Measurements from ENCODE around the gene CLEC20A.

The CLEC20A gene

GRCh38 chr1:178496410-178497135, at the start of gene CLEC20A:
TSS of gene CLEC20A (minus strand) at chr1:178496964. CDS start at chr1:178496939, 25 bp downstream.
- DNase-seq (ENCODE audit: low read depth, low spot score), result no peak

DNA sequence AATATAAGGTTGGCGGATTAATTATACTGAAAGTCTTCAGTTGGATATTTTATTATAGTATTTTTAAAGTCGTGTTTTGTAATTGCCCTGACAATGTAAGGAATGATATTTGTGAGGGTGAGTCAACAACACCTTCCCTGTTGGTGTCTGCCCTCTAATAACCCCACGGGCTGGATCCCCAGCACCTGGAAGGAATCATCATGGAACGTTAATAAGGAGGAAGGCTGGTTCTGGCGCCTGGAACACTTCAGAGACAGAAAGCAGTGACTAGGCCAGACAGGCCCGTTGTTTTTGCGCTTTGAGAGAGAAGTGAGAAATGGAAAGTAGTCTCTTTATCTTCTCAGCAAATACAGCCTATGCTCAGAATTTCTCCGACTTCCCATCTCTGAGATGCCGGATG, 47.8 kb upstream of the CLEC20A start:
- no peak for DNase-seq (ENCODE audit: low read depth, low spot score)

DNA sequence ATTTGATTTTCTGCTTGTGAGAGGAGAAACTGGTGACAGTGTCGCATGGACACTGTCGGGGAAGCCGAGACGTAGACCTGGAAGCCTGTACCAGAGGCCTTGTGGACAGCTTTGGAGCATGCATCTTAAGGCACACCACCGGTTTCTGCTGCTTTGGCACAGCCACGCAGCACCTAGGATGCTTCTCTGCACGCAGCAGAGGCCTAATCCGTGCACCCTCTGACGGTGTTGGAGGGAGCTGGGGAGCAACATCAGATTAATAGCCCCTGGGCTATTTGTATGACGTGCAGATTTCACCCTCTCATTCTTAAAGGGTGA, 46.5 kb upstream of the CLEC20A start:
- DNase-seq (ENCODE audit: low read depth, low spot score), result no peak

DNA sequence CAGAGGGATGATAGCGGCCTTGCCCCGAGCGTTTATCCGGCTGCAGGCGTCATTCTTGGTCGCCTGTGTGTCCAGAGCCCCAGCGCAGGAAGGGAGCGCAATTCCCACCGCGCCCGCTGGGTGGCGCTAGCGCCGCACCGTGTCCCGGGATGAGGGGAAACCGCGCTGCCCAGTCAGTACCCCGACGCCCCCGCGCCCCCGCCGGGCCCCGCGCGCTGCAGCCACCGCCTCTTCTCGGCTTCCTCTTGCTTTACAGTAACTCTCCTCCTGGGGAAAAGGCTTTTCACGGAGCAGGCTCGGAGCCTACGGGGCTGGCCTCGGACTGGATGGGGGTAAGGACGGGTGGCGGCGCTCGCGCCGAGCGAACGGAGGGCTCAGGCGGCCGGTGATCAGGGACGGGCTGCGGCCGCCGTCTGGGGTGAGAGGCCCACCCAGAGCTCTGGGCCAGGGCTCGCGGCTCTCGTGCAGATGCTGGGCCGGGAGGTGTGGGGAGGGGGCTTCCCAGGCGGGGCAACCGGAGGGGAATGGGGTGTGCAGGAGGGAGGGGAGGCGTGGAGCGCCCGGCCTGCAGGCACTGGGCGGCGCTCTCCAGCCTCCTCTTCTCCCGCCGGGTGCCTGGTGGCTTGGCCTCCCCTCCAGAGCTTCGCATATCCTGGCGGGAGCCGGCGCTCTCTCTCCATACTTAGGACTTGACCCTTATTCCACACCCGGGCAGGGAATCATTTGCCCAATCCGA, 46.0 kb upstream of the CLEC20A start:
- DNase-seq (ENCODE audit: low read depth, low spot score), result peak; percentile 76

DNA sequence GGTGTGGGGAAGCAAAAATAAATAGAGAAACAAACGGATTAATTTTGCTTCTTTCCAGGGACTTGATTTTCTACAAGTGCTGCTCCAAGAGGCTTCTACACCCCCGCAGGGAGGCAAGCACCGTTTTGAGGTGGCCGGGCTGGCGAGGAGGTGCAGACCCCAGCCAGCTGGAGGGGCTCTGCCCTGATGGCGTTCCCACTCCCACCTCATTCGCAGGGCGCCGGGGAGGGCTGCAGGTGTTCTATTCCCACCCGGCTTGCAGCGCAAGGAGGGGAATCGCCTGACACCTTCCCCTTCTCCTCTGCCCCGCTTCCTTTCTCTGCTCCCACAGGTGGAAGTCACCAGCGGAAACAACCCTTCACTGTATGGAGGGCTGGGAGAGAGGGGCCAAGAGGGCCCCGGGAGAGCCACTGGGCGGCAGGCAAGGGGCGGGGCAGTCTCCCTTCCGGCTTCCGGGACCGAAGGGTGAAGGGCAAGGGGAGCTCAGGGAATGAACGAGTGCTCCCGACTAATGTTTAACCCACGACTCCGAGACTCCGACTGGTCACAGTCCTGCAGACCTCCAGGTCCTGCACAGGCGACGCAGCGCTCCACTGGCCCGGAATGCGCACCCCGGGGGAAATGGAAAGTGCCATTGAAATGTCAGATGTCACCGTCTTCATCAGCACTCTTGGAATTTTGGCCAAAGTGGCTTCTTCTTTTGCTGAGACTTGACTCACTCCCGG, 45.2 kb upstream of the CLEC20A start:
- DNase-seq (ENCODE audit: low read depth, low spot score), result peak; percentile 7

- no peak for DNase-seq (ENCODE audit: low read depth, low spot score)
Measured at GRCh38 chr1:178541379-178541778, 44.6 kb upstream of the CLEC20A start.

GRCh38 chr1:178540646-178541045, 43.9 kb upstream of the CLEC20A start:
- no peak for DNase-seq (ENCODE audit: low read depth, low spot score)

GRCh38 chr1:178540204-178540603, 43.4 kb upstream of the CLEC20A start:
- no peak for DNase-seq (ENCODE audit: low read depth, low spot score)

GRCh38 chr1:178539291-178539690, 42.5 kb upstream of the CLEC20A start:
- no peak for DNase-seq (ENCODE audit: low read depth, low spot score)

- DNase-seq (ENCODE audit: low read depth, low spot score), result no peak
Measured at GRCh38 chr1:178538192-178538916, 41.6 kb upstream of the CLEC20A start.

DNA sequence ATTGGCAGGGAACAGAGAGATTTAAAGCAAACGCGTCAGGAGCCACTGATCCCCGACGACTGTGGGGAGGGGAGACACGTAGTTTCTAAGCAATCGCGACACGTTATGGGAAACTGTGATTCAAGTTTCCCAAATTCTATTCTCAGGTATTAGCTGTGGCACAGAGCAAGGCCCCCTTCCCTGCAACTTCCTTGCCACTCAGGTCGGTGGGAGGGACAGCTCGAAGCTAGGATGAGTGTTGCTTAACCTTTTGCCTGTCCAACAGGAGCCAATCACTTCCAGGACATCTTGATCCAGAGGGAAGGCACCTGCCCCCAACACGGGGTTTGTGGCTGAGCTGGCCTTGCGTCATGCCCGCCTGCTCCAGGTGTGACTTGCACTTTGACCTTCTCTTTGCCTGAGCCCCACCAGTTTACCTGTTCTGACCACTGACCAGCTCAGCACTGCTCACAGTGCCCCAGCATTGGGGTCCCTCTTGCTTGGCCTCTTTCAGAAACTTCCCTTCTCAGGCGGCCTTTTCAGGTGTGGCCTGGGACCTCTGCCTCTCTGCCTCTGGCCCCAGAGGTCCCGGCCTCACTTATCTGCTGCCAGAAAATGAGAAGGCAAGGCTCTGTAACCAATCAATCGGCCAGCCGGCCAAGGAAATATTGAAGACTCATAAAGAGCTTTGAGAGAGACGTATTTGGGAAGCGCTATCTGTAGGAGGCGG, 40.8 kb upstream of the CLEC20A start:
- no peak for DNase-seq (ENCODE audit: low read depth, low spot score)

DNA sequence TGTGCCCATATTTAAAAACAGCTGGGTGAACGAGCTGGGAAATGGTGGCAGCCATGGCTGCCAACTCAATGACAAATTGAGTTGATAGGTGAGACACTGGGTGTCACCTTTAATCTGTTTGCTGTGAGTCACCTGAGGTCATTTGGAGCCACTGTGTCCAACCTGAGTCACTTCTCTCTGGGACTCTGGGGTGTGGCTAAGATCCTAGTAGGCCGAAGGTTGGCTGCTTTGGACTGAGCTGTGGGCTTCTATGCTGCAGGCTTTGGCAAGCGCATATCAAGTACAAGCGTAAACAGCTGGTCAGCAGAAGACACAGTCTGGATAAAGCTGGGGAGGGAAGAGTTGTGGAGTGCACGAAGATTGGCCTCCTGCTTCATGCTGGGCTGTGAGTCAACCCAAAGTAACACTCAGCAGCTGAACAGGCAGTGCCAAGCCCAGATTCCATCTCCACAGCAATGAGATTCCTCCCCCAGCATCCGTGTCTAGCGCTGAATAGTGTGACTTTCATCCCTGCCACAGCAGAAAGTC, 40.1 kb upstream of the CLEC20A start:
- DNase-seq (ENCODE audit: low read depth, low spot score), result no peak

DNA sequence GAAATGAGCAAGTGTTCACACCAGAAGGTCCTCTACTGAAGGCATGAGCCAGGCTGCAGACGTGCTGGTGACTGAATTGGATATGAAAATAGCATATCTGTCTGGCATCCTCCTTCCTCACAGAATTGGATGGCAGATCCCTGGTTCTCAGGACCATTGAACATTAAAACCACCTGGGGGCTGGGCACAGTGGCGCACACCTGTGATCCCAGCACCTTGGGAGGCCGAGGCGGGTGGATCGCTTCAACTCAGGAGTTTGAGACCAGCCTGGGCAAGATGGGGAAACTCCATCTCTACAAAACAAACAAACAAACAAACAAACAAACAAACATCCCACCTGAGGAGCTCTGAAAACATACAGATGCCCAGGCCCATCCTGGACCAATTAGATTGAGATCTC, 39.6 kb upstream of the CLEC20A start:
- no peak for DNase-seq (ENCODE audit: low read depth, low spot score)

- no peak for DNase-seq (ENCODE audit: low read depth, low spot score)
Measured at GRCh38 chr1:178534137-178534868, 37.5 kb upstream of the CLEC20A start.

GRCh38 chr1:178533121-178533946, 36.6 kb upstream of the CLEC20A start:
- DNase-seq (ENCODE audit: low read depth, low spot score), result no peak

DNA sequence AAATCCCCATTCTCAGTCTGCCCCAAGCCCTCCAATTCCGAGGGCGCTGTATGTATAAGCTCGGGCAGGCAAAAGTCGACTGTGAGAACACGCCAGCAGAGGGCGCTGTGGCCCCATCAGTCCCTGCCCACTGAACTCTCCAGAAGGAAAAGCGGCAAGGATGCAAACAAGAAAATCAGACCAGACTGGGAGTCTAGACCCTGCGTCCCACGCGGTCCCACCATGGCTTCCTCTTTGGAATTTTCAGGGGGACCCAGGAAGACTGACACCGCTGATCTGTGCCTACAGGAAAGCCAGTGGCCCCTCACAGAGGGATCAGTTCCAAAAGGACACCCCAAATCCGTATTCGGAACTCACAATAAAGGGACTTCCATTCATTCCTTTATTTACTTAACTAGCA, 35.6 kb upstream of the CLEC20A start:
- DNase-seq (ENCODE audit: low read depth, low spot score), result peak; percentile 43

GRCh38 chr1:178531887-178532286, 35.1 kb upstream of the CLEC20A start:
- DNase-seq (ENCODE audit: low read depth, low spot score), result no peak

GRCh38 chr1:178530502-178530901, 33.7 kb upstream of the CLEC20A start:
- DNase-seq (ENCODE audit: low read depth, low spot score), result no peak

GRCh38 chr1:178530037-178530402, 33.3 kb upstream of the CLEC20A start:
- DNase-seq (ENCODE audit: low read depth, low spot score), result no peak
